Middle frontal gyrus (tissue), 1 donor: ENCODE results near the gene PTPRG.

Source experiments
- DNase-seq: peaks from one replicate; pipeline ENCODE4 v3.0.0-alpha.2; 2015; ENCODE audit warnings: low spot score; ENCODE audit errors: extremely low spot score

Gene PTPRG

DNA sequence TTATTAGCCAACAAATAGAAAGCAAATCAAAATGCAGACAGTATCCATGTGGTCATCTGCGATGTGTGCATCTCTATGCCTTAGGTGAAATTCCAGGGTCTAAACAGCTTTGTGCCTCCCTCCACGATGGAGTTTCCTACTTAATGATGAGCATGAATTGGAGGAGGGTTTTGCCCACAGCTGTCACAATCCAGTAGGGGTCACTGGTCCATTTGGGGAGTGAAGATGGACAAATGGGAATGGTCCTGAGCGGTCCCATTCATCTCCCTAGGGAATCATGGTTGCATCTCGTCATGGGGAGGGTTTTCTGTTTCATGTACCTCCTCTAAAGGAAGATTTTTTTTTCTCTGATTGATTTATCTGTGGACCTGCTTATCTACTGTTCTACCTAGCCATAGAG lies 358.0 kb downstream of the PTPRG start:
- DNase-seq, result no peak

DNA sequence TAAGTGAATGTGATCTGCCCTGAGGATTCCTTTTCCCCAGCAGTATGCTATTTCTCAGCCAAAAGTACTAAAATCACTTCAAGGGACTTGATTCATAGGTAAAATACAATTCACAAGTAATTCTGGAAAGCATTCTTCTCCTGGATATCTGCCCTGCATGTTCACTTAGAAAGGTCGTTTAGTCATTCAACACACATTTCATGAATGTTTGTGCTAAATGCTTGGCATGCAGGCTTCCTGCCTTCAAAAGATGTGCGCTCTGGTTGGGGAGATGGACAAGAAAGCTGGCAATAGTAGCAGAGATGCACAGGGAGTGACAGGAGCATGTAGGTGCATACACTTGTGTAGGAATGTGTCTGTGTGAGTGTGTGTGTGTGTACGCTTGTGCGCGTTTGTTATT lies 360.7 kb downstream of the PTPRG start:
- no peak for DNase-seq

DNA sequence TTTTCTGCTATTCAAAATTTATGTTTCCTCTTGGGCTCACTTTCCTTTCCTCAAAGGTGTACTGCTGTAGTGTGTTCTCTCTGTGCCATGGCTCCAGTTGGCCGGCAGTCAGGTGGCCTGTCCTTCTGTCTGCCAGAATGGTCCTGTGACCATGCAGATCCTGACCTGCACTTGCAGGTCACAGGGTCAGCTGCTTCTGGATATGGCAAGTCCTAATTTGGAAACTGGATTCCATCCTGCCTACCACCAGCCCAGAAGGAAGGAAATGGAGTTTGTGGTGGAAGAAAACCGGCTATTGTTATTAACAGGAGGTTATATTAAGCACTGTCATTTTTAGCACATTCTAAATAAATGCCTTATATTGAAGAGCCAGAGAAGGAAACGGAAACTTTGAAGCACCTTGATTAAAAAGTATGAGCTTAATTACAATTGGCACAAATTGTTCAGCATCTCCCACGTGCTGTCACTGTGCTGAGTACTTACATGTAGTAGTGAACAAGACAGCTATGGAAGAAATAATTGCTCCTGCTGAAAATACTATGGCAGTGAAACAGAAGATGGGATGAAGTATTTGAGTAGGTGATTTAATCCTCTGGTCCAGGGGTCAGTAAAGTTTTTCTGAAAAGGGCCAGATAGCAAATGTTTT lies 362.8 kb downstream of the PTPRG start:
- no peak for DNase-seq

DNA sequence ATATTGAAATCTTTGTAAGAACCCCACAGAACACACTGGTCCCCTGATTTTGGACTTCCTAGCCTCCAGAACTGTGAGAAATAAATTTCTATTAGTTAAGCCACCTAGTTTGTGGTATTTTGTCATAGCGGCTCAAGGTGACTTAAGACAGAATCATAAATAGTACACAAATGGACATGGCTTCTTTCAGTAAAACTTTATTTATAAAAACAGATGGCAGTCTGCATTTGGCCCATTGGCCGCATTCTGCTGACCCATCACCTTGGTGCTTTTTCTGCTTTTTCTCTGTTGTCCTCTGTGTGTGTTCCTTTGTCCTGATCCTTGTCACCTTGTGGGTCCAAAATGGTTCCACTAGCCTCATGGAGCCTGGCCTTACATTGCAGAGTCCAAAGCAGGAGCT lies 363.6 kb downstream of the PTPRG start:
- no peak for DNase-seq

DNA sequence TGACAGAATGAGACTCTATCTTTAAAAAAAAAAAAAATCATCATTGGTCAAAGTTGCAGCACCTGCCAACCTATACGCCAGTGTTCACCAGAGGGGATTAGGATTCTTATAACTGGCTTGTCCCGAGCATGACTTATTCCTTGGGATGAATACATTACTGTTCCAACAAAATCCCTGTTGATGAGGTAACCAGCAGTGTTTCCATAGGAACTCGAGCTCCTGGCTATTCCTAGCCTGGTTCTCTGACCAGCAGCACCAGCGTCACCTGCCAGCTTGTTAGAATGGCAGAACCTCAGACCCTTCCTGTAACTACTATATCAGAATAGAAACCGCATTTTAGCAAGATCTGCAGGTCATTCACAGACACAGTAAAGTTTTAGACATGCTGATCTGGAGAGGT lies 364.4 kb downstream of the PTPRG start:
- no peak for DNase-seq

DNA sequence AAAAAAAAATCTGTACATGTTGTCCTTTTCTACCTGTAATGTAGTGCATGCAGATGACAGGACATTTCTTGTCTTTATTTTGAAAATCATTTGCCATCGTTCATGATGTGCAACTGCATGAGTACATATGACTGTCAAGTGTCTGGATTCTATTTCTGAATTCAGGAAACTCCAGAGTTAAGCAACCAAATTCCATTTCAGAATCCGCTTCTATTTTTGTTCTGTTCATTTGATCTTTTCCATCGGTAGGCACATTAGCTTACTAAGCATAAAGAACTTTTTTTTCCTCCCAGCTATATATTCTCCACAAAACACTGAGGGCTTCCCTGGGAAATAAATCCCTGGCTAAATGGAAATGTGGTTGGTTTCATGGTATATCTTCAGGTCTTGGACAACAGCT lies 365.6 kb downstream of the PTPRG start:
- DNase-seq, result no peak

DNA sequence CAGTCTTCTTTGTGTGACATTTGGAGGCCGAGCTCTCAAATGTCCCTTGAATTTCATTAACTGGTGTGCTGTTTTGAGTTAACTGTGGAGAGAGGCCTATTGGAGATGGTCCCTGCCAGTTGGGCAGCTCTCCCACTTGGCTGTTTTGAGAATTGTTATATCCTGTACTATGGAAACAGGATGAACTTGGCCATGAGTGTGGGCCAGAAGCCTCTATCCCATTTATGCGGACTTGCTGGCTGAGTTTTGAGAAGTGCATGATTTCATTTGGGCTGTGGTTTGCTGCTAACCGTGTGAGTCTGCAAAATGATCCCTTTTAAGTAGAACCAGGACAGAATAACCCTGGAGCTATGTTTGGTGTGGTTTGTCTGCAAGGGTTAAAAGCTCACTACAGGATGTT lies 366.0 kb downstream of the PTPRG start:
- no peak for DNase-seq

DNA sequence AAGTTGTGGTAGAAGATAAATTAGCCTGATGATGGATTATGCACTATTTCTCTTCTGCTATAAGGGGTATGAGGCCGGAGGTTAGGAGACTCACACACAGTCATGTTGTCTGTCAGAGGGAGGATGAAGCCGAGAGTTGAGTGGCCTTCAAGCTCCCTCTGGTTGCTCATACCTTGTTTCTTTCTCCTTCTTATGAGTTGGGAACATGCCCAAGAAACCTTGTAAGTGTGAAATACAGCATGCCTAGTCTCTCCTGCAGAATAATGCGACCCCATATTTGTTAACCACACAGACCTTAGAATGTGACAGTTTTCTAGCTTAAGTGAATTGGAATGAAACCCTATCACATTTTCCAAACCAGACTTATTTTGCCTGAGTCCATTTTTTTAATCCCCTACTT lies 366.7 kb downstream of the PTPRG start:
- no peak for DNase-seq

DNA sequence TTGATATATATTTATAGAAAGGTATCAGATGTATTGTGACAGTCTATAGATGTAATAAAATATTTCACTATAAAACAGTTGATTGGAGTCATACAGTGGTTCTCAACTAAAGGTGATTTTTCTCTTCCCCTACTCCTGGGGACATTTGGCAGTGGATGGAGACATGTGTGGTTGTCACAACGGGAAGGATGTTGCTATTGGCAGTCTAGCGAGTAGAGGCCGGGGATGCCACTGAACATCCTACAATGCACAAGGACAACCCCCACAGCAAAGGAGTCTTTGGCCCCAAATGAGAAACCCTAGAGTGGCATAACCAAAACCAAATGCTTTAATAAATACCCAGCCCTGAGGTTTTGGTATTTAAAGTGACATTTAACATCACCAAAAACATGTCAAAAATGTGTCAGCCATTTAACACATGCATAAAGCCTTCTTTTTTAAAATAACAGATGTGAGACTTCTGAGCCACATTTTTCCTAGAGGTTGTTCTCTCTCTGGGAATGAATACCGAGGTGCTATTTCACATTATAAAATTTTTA lies 367.5 kb downstream of the PTPRG start:
- DNase-seq, result no peak

DNA sequence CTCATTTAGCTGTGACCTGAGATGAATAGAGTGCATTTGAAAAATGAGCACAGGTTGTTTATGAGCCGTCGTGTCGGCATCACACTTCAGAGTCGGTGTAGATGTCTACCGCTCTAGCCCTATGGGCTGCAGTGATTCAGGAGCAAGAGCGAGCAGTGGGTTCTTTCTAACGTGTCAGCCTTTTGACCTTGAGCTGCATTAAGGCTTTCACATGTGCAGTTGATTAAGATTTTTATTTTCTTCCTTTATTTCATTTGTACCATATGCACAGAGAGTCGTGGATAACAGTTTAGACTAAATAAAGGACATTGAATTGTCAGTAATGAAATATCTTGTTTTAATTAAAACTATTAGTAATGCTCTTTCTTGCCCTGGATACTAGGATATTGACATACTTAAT lies 368.2 kb downstream of the PTPRG start:
- DNase-seq, result no peak

DNA sequence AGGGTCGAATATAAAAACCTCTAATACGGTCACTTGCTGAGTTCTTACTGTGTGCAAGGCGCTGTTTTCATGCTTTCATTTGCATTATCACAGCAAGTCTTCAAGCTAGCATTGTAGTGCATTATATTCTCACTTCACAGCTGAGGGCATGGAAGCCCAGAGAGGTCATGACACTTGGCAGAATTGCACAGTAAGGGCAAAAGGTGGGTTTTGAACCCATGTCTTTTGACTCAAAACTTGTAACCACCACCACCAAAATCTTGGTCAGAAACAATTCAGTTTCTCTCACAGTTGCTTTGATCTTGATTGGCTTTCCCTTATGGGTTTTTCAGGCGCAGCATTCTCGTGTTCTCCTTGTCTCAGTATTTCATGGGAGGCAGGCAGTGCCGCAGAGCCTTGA lies 371.1 kb downstream of the PTPRG start:
- DNase-seq, result no peak

DNA sequence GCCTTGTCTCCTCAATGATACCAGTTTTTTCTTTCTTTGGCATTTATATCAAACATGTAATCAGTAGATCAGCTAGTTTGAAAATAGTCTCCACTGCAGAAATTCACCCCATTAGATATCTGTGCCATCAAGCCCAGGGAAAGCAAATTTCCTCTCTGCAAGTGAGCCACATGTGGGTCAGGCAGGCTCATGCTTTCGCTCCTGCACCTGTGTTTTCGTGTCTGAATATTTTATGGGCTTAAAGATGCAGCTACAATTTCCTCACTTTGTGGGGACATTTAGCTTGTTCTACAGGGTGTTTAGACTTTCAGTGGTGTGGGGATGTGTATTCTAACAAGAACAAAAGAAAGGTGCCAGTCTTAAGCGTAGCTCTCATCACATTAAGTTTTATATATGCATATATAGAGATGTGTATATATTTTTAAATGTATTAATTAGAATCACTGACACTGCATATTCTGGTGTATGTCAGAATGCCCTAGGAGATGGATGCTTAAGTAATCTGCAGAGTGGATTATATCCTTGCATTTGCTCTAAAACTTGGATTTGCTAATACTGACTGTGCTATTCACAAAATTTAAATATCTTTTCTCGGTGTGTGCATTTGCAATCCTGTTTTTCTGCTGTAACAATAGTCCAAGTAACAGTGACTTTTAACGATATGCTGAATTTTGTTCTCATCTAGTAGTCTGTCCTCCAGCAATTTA lies 372.6 kb downstream of the PTPRG start:
- DNase-seq, result no peak

DNA sequence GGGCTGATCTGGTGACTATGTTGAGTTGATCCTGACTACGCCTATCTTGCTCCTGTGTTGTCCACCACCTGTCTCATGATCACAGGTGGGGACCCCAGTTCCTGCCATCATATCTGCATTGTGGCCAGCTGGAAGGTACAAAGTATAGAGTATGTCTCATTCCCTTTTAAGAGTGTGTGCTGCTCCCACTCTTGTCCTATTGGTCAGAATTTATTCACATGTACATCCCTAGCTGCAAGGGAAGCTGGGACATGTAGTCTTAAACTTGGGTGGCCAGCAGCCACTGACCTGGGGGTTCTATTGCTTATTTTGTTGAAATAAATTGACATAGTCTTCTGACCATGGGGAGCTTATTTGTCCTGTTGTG lies 373.1 kb downstream of the PTPRG start:
- no peak for DNase-seq

DNA sequence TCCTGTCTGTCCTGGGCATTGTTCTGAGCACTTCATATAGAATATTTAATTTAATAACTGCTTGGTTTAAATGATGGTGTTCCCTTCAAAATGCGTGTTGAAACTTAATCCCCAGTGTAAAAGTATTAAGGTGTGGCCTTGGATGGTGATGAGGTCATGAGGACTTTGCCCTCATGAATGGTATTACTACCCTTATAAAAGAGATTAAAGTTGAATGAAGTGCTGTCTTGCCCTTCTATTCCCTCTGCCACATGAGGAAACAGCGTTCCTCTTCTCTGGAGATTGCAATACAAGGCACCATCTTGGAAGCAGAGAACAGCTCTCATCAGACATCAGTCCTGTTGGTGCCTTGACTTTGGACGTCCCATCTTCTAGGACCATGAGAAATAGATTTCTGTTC lies 374.4 kb downstream of the PTPRG start:
- no peak for DNase-seq

DNA sequence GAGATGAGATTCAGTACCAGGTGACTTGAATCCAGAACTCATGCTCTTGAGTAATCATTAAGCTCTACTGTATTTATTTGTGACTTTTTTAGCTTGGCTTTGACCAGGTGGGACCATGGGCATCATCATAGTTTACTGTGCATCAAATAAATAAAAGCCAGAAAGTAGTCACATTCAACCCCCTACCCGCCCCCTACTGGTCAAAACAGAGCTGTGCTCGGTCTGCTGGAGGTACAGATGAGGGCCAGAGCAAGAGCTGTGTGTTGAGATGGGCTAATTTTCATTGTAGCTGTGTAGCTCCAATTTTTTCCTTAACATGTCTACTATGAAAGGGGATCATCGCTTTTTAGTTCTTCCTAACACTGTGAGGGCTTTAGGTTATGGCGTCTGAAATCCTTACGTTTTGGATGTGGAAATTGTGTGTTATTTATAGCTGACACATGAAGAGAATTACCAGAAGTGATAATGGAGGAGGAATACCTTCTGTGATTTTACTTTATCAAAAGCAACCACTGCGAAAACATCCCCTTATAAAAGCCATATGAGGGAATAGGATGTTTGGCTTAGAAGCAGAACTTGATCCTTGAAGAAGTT lies 375.1 kb downstream of the PTPRG start:
- no peak for DNase-seq

DNA sequence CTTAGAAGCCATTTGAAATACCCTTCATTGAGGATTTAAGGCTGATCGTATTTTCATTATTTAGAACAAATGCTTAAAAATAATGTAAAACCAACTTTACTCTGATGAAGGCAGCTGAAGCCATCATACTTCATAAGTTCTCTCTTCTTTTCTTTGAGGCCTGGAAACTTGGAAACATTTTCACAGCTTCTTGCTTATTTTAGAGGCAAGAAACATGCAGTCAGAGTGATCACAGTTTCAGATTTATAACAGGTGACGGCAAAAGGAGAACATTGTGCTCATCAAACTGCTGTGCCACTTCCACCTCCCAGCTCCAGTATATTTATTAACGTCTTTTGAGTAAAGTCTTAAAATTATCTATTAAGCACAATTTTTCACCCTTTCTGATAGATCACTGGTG lies 376.1 kb downstream of the PTPRG start:
- no peak for DNase-seq

DNA sequence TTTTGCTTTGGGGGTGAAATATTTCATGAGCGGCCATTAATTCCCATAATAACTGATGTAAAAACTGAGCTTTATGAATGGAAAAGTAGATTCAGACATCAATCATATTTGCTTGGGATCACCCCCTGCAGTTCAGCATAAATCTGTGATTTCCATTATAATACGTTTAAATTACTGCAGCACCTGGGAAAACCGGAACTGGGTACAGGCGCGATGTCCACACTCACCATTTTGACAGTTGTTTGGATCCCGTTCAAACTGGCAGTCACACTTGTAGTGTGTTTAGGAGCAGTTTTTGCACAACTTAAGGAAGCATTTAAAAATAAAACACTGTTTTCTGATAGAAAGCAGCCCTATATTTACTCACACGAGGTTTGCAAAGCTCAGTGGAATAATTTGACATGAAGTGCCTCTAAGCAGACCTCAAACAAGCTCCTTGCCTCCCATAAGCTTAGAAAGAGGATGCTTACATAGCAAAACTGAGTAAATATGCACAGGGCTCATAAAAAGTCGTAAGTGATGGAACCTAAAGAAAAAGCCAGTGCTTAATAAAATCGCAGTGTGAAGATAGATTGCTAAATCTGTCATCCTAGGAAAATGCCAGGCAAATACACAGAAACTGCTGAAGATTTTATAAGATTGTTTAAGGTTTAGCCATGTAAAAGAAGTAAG lies 377.6 kb downstream of the PTPRG start:
- no peak for DNase-seq

DNA sequence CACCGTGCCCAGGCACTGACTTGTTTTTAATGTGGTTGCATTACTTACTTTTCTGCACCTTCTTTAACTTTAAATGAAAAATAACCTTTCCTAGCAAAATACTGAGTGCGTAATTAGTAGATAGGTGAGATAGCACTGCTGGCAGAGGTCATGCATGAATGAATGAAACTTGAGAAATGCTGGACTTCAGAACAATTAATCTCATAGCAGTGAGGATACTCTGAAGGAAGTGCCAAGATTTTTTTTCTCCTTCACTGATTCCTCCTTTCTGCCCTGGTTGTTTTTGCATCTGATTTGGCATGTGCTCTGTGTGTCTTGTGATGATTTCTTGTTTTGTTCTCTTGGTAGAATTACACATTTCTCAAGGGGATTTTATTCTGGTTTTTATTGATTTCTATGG lies 378.9 kb downstream of the PTPRG start:
- no peak for DNase-seq

DNA sequence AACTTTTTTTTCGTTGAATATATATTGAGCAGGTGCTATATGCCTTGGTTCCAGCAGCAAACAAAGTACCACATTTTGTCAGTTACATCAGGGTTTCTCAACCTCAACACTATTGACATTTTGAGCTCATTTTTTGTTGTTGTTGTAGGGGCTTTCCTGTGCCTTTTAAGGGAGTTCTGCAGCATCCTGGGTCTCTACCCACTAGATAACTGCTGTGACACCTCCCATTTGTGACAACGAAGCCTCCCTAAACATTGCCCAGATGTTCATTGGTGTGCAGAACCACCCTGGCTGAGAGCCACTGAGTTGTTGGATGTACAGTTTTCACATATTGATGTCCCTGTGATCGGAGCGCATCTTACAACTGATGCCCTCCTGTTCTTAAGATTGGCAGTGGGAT lies 382.6 kb downstream of the PTPRG start:
- DNase-seq, result no peak

DNA sequence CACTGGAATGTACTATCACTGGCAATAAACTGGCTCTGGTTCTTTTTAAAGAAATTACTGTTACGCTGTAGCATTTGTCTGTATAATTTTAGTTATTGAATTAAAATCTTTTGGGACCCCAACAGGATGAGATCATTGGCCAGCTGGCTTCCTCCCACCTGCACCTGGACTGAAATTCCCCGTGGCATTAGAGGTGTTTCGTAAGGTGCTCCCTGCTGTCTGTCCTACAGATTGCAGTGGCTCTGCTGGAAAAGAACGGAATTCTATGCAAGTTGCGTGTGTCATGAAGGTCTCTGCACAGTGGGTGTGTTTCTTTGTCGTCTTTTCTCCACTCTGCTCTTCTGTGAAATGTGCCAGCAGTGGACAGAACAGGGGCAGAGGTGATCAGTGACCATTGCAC lies 383.4 kb downstream of the PTPRG start:
- DNase-seq, result no peak

DNA sequence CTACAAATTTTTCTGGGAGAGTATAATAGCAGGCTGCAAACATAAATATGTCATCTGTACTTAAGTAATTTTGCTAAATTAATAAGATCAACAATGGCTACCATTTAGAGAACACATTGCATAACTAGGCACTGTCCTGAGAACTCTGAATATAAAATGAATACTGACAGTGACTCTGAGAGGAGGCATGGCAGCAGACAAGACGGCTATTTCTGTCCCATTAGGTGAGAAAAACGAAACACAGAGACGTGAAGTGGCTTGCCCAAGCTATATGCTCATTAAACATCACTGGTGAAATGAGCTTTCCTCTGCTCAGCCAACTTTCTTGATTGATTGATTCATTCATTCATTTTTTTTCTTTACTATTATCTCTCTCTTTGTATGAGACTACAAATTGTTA lies 384.3 kb downstream of the PTPRG start:
- no peak for DNase-seq

DNA sequence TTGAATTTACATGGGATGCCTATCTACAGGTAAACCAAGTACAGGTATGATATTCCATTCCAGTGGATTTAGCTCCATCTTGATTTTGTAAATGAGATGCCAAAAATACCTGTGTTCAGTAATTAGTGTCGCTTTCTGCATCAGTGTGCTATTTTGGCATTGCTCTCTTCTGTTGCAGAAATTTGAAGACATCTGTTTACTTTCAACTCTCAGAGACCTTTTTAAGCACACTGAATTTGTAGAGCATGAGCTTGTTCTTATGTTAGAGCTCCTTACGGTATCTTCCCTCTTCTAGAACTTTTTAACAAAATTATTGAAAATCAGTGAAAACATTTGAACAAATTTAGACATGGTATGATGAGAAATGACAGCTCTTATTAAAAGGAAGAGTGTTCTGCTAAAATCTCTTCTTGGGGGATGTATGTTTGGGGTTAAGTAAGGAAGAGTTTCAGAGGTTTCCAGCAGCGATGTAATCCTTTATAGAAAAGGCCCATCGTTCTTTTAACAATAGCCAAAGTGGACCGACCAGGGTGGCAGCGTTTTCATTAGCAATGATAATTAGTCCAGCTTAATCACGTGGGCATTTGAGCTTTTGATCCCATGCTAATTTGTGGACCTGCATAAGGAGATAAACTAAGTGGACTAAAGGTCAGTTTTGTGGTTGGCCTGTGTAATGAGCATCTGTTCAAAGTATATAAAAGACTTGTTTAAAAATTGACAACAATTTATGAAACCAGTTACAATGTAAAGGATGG lies 385.4 kb downstream of the PTPRG start:
- no peak for DNase-seq
